Endothelial cell (in vitro differentiated cells): ENCODE results near the gene ALK. TPM values are rescaled to one million over a fixed set of nuclear protein-coding genes. Genes with fewer than 3 reads are reported as not detected.

Experiments
- DNase-seq: peaks from one replicate; pipeline ENCODE4 v3.0.0; 2021; ENCODE audit warnings: low spot score
- H3K27ac Mint-ChIP-seq: one replicate; pipeline ENCODE4 v1.8.0; 2021; ENCODE audit warnings: mixed read lengths, inconsistent platforms; ENCODE audit not compliant: unreplicated experiment
- H3K27me3 Mint-ChIP-seq: one replicate; pipeline ENCODE4 v1.8.0; 2021; ENCODE audit warnings: mild to moderate bottlenecking, moderate library complexity, mixed read lengths, inconsistent platforms; ENCODE audit not compliant: unreplicated experiment
- H3K36me3 Mint-ChIP-seq: one replicate; pipeline ENCODE4 v1.8.0; 2021; ENCODE audit warnings: mild to moderate bottlenecking, low read depth, mixed read lengths, inconsistent platforms; ENCODE audit not compliant: unreplicated experiment
- H3K4me1 Mint-ChIP-seq: one replicate; pipeline ENCODE4 v1.8.0; 2021; ENCODE audit warnings: mild to moderate bottlenecking, mixed read lengths, inconsistent platforms; ENCODE audit not compliant: unreplicated experiment
- H3K4me3 Mint-ChIP-seq: one replicate; pipeline ENCODE4 v1.8.0; 2021; ENCODE audit warnings: mild to moderate bottlenecking, mixed read lengths, inconsistent platforms; ENCODE audit not compliant: unreplicated experiment
- H3K9me3 Mint-ChIP-seq: one replicate; pipeline ENCODE4 v1.8.0; 2021; ENCODE audit warnings: mixed read lengths, inconsistent platforms; ENCODE audit not compliant: unreplicated experiment
- CTCF ChIP-seq: fragments of 200-600 bp; sonication (generic); IDR thresholded peaks from one replicate; pipeline ENCODE4 v1.5.0; 2021; ENCODE audit warnings: antibody characterized with exemption; ENCODE audit not compliant: unreplicated experiment
- total RNA-seq: library from RNA; stranded (reverse); fragmentation: NEBNext Ultra II Directional; extraction: Animal tissue kit (Norgen Biotek cat#: 25700); gene quantifications from one replicate; pipeline ENCODE4 v1.2.1, GENCODE V29; 2021; ENCODE audit not compliant: unreplicated experiment

The ALK gene
- total RNA-seq, 1 donor from 2014 or later: 0.05 TPM

DNA sequence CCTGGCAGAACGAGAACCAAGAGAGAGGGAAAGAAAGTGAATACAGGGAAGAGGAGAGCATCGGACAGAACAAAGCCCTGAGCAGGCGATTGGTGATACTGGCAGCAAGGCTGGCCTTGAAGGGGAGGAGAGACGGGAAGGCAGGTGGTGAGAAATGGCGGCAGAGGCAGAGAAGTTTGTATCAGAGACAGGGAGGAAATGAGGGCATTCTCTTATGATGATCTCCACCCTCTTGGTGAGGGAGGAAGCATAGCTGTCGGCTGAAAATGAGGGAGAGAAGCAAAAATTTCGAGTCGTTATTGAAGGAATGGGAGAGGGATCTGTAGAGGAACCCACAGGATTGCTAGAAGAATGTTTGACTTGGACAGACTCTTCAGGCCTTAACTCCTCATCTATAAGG lies 725.6 kb downstream of the ALK start:
- Mint-ChIP-seq H3K9me3 (no peaks in the 10 kb centered on the region), H3K36me3 (no peaks in the 10 kb centered on the region), H3K4me1 (no peaks in the 10 kb centered on the region), H3K27me3 (peaks cover 2% of the 10 kb centered on the region), H3K27ac (no peak overlapping the region), H3K4me3 (no peak overlapping the region)
- no peak for TF ChIP-seq CTCF
- DNase-seq: no peak

DNA sequence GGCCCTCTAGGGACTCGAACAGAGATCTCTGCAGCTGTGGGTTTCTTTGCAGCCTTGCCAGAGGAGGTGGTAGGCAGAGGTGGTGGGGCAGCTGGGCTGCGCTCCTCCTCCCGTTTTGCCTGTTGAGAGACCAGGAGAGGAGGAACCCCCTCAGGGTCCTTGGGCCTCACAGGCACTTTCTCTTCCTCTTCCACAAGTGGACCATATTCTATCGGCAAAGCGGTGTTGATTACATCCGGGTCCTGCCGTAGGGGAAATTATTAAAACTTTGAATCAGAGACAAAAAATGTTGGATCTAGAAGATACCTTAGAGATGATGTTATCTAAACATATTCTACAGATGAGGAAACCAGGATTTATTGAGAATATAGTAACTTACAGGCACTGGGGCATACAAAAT lies 727.7 kb downstream of the ALK start:
- Mint-ChIP-seq H3K36me3 (no peaks in the 10 kb centered on the region), H3K9me3 (no peaks in the 10 kb centered on the region), H3K27ac (no peak overlapping the region), H3K27me3 (peaks cover 2% of the 10 kb centered on the region), H3K4me1 (no peaks in the 10 kb centered on the region), H3K4me3 (no peak overlapping the region)
- DNase-seq: no peak
- TF ChIP-seq CTCF: no peak

DNA sequence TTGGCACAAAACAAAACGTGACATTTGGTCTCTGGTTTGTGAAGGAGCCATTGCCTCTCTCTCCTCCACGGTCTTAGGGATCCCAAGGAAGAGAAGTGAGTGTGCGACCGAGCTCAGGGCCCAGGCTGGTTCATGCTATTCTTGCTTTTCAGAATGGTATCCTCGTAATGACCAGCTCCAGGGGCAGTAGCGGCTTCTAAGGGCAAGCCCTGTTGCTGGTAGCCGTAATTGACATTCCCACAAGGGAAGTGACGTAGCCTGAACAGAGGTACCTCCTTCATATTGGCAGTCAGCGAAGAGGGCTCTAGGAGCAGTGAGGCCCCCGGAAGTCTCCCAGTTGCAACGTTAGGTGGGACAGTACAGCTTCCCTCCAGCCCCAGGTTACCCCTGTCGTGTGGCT lies 728.3 kb downstream of the ALK start:
- no peak for TF ChIP-seq CTCF
- H3K27me3 Mint-ChIP-seq: peaks cover 2% of the 10 kb centered on the region
- no peaks in the 10 kb centered on the region for H3K36me3 Mint-ChIP-seq
- no peaks in the 10 kb centered on the region for H3K9me3 Mint-ChIP-seq
- no peak overlapping the region for H3K27ac Mint-ChIP-seq
- H3K4me1 Mint-ChIP-seq: no peaks in the 10 kb centered on the region
- no peak overlapping the region for H3K4me3 Mint-ChIP-seq
- DNase-seq: no peak

DNA sequence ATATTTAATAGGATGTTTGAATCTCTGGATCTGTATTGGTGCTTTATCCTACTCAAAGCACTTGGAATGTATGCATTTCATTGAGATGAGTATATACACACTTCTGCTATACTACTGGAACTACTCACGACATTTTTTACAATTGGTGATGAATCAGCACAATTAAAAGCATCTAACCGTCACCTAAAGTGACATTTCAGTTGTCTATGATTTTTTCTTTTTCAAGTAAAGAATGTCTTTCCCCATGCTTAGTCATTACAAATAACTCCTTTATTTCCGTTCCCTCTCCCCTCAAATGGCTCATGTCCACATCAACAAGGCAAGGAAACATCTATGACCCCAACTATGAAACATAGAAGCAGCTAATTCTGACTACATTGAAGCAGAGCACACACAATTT lies 728.9 kb downstream of the ALK start:
- no peaks in the 10 kb centered on the region for H3K4me1 Mint-ChIP-seq
- no peak overlapping the region for H3K27ac Mint-ChIP-seq
- TF ChIP-seq CTCF: no peak
- H3K9me3 Mint-ChIP-seq: no peaks in the 10 kb centered on the region
- H3K4me3 Mint-ChIP-seq: no peak overlapping the region
- no peak for DNase-seq
- no peaks in the 10 kb centered on the region for H3K36me3 Mint-ChIP-seq
- peaks cover 2% of the 10 kb centered on the region for H3K27me3 Mint-ChIP-seq

- no peak overlapping the region for H3K4me3 Mint-ChIP-seq
- no peaks in the 10 kb centered on the region for H3K36me3 Mint-ChIP-seq
- H3K4me1 Mint-ChIP-seq: no peaks in the 10 kb centered on the region
- peaks cover 2% of the 10 kb centered on the region for H3K27me3 Mint-ChIP-seq
- no peak for DNase-seq
- no peak for TF ChIP-seq CTCF
- no peaks in the 10 kb centered on the region for H3K9me3 Mint-ChIP-seq
- no peak overlapping the region for H3K27ac Mint-ChIP-seq
Measured at GRCh38 chr2:29191817-29192216, 729.6 kb downstream of the ALK start.
